Testis (tissue), 2 donors: ENCODE results near the gene FSD2.

ENCODE experiments used
- CTCF ChIP-seq, 3 experiments: fragments of 450-650 bp in 2 of 3; fragments of 200-600 bp in 1 of 3; sonication (generic) in 1 of 3; IDR thresholded peaks; one replicate each; pipeline ENCODE4 v1.5.1; 2016 to 2019; ENCODE audit warnings: antibody characterized with exemption in 3 of 3, mild to moderate bottlenecking in 2 of 3, moderate library complexity in 1 of 3
- POLR2A ChIP-seq: fragments of 450-650 bp; IDR thresholded peaks from one replicate; pipeline ENCODE4 v1.6.1; 2017; ENCODE audit warnings: antibody characterized with exemption, mild to moderate bottlenecking, moderate library complexity

- no peak for TF ChIP-seq POLR2A
- no peak for TF ChIP-seq CTCF (IDR thresholded peaks at IDR 0.05)
Observed at GRCh38 chr15:82828075-82828474, 22.2 kb upstream of the FSD2 start.
